HepG2 (cell line): ENCODE results near the gene TRIO.

Source experiments
- FOXM1 ChIP-seq: sonication (generic); formaldehyde crosslinking; IDR thresholded peaks from 2 replicates; pipeline ENCODE4 v1.5.0; 2020; ENCODE audit warnings: missing genetic modification reagents
- GTF2F1 ChIP-seq: fragments of 150-350 bp; IDR thresholded peaks from 2 replicates; pipeline ENCODE4 v1.6.1; 2014; ENCODE audit warnings: low read length
- POLR2A ChIP-seq, 2 experiments: IDR thresholded peaks; 2 replicates each; pipeline ENCODE4 v1.6.1; 2011; ENCODE audit warnings: low read depth in 2 of 2, low read length in 2 of 2, mild to moderate bottlenecking in 1 of 2, moderate library complexity in 1 of 2; ENCODE audit not compliant: insufficient read depth in 1 of 2
- SATB2 ChIP-seq: sonication (generic); formaldehyde crosslinking; IDR thresholded peaks from 2 replicates; pipeline ENCODE4 v1.5.0; 2020; ENCODE audit warnings: missing genetic modification reagents
- SP1 ChIP-seq, 2 experiments: fragments of 450-650 bp in 1 of 2; sonication (generic) in 1 of 2; formaldehyde crosslinking in 1 of 2; IDR thresholded peaks; 2 replicates each; pipeline versions ENCODE4 v1.4.0 to v1.6.1; 2016 to 2020; ENCODE audit warnings: missing genetic modification reagents in 1 of 2
- TRIM24 ChIP-seq: sonication (generic); formaldehyde crosslinking; IDR thresholded peaks from 2 replicates; pipeline ENCODE4 v1.8.0; 2022; ENCODE audit warnings: mild to moderate bottlenecking, missing genetic modification reagents
- ZBTB37 ChIP-seq: sonication (generic); formaldehyde crosslinking; IDR thresholded peaks from 2 replicates; pipeline ENCODE4 v1.4.0; 2020; ENCODE audit warnings: mild to moderate bottlenecking, missing genetic modification reagents
- ZFP91 ChIP-seq: sonication (generic); formaldehyde crosslinking; IDR thresholded peaks from 2 replicates; pipeline ENCODE4 v1.9.0; 2022; ENCODE audit warnings: missing genetic modification reagents, mild to moderate bottlenecking, borderline replicate concordance
- ZNF615 ChIP-seq: sonication (generic); formaldehyde crosslinking; IDR thresholded peaks from 2 replicates; pipeline ENCODE4 v1.5.0; 2020; ENCODE audit warnings: mild to moderate bottlenecking, missing genetic modification reagents, borderline replicate concordance
- TF ChIP-seq, protein P1 (sequence below): sonication (generic); formaldehyde crosslinking; IDR thresholded peaks from 2 replicates; pipeline ENCODE4 v1.5.0; 2020; ENCODE audit warnings: mild to moderate bottlenecking, missing genetic modification reagents
- TF ChIP-seq, protein P2 (sequence below): sonication (generic); formaldehyde crosslinking; IDR thresholded peaks from 2 replicates; pipeline ENCODE4 v1.5.0; 2020; ENCODE audit warnings: mild to moderate bottlenecking, missing genetic modification reagents, moderate library complexity

DNA sequence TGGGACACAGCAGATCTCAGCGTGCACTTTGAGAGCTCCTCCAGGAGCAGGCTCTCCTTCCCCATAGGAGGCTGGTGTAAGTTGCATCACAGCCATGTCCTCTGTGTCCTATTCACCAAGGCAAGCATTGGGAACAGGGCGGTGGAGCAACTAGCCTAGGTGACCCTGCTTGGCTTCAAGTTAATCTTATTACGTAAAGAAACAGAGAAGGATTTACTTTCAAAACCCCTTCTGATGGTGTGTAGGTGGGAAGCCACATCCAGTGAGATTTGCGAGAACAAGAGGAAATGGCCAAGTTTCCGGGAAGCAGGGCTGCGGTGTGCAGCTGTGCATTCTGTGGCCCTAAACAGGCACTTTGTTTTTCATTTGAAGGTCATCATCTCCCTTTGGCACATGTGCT is 80.2 kb downstream of the TRIO start:
- no peak for TF ChIP-seq SP1 (IDR thresholded peaks at IDR 0.05)
- no peak for TF ChIP-seq SP1 (CRISPR knock-in tag; IDR thresholded peaks at IDR 0.05)
- no peak for TF ChIP-seq GTF2F1
- TF ChIP-seq, protein P1, sequence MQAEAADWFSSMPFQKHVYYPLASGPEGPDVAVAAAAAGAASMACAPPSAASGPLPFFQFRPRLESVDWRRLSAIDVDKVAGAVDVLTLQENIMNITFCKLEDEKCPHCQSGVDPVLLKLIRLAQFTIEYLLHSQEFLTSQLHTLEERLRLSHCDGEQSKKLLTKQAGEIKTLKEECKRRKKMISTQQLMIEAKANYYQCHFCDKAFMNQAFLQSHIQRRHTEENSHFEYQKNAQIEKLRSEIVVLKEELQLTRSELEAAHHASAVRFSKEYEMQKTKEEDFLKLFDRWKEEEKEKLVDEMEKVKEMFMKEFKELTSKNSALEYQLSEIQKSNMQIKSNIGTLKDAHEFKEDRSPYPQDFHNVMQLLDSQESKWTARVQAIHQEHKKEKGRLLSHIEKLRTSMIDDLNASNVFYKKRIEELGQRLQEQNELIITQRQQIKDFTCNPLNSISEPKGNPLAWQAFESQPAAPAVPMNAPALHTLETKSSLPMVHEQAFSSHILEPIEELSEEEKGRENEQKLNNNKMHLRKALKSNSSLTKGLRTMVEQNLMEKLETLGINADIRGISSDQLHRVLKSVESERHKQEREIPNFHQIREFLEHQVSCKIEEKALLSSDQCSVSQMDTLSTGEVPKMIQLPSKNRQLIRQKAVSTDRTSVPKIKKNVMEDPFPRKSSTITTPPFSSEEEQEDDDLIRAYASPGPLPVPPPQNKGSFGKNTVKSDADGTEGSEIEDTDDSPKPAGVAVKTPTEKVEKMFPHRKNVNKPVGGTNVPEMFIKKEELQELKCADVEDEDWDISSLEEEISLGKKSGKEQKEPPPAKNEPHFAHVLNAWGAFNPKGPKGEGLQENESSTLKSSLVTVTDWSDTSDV (CRISPR knock-in tag) = no peak
- TF ChIP-seq SATB2 = no peak
- TF ChIP-seq FOXM1 (CRISPR knock-in tag) = no peak
- TF ChIP-seq ZFP91 (CRISPR knock-in tag) = no peak
- TF ChIP-seq TRIM24 (CRISPR knock-in tag) = no peak
- no peak for TF ChIP-seq ZBTB37
- TF ChIP-seq, protein P2, sequence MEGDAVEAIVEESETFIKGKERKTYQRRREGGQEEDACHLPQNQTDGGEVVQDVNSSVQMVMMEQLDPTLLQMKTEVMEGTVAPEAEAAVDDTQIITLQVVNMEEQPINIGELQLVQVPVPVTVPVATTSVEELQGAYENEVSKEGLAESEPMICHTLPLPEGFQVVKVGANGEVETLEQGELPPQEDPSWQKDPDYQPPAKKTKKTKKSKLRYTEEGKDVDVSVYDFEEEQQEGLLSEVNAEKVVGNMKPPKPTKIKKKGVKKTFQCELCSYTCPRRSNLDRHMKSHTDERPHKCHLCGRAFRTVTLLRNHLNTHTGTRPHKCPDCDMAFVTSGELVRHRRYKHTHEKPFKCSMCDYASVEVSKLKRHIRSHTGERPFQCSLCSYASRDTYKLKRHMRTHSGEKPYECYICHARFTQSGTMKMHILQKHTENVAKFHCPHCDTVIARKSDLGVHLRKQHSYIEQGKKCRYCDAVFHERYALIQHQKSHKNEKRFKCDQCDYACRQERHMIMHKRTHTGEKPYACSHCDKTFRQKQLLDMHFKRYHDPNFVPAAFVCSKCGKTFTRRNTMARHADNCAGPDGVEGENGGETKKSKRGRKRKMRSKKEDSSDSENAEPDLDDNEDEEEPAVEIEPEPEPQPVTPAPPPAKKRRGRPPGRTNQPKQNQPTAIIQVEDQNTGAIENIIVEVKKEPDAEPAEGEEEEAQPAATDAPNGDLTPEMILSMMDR = no peak
- no peak for TF ChIP-seq POLR2A (IDR thresholded peaks at IDR 0.05; ENCODE audit: insufficient read depth in 1 of 2, low read depth in 2 of 2, low read length in 2 of 2)
- no peak for TF ChIP-seq ZNF615 (CRISPR knock-in tag)
